Measurements from ENCODE around the gene LIF. TPM values are rescaled to one million over a fixed set of nuclear protein-coding genes. Genes with fewer than 3 reads are reported as not detected.

LIF gene
- total RNA-seq, 2 experiments from 2014 or later = 160 to 161 TPM

- intact Hi-C loops (cut with micrococcal nuclease) = no loop called here
- TF ChIP-seq CTCF (IDR thresholded peaks at IDR 0.05) = no peak
- Mint-ChIP-seq H3K4me3 (no peak overlapping the region), H3K4me1 (ENCODE audit: low read depth) (peaks cover 22% of the 10 kb centered on the region), H3K9me3 (no peaks in the 10 kb centered on the region), H3K27ac (no peak overlapping the region), H3K36me3 (ENCODE audit: low read depth) (no peaks in the 10 kb centered on the region), H3K27me3 (no peaks in the 10 kb centered on the region)
- ATAC-seq (no peak), DNase-seq (no peak)
- POLR2A ChIA-PET = no interaction called here
- CTCF ChIA-PET = no interaction called here
These were observed 16.2 kb downstream of the LIF start for GRCh38 chr22:30230330-30230729.

- H3K27me3 Mint-ChIP-seq = no peaks in the 10 kb centered on the region
- H3K9me3 Mint-ChIP-seq = no peaks in the 10 kb centered on the region
- H3K4me3 Mint-ChIP-seq = no peak overlapping the region
- H3K27ac Mint-ChIP-seq = no peak overlapping the region
- no peaks in the 10 kb centered on the region for H3K36me3 Mint-ChIP-seq (ENCODE audit: low read depth)
- DNase-seq (no peak), ATAC-seq (no peak)
- ChIA-PET CTCF (interaction anchor here (0.8 to 1.1 kb wide), 2 partner anchors 50 to 140 kb away, joined by 3 read pairs; no protein-coding TSS in a partner anchor), POLR2A (no interaction called here)
- intact Hi-C loops (cut with micrococcal nuclease) = no loop called here
- peaks cover 30% of the 10 kb centered on the region for H3K4me1 Mint-ChIP-seq (ENCODE audit: low read depth)
- no peak for TF ChIP-seq CTCF (IDR thresholded peaks at IDR 0.05)
These were observed 17.8 kb downstream of the LIF start for GRCh38 chr22:30228509-30229359.

- no peak for TF ChIP-seq CTCF (IDR thresholded peaks at IDR 0.05)
- POLR2A ChIA-PET = interaction anchor here (1.1 to 2.6 kb wide), 3 partner anchors 9 to 23 kb away, joined by 4 to 10 read pairs (median 4); no protein-coding TSS in a partner anchor
- Mint-ChIP-seq H3K4me1 (ENCODE audit: low read depth) (peaks cover 39% of the 10 kb centered on the region), H3K27me3 (no peaks in the 10 kb centered on the region), H3K36me3 (ENCODE audit: low read depth) (no peaks in the 10 kb centered on the region), H3K9me3 (no peaks in the 10 kb centered on the region), H3K4me3 (no peak overlapping the region), H3K27ac (no peak overlapping the region)
- no peak for ATAC-seq
- peak; percentile 36 for DNase-seq
- CTCF ChIA-PET = interaction anchor here (1.1 to 1.2 kb wide), 2 partner anchors 28 to 139 kb away, joined by 3 to 4 read pairs; no protein-coding TSS in a partner anchor
- intact Hi-C loops (cut with micrococcal nuclease) = no loop called here
These were observed 18.9 kb downstream of the LIF start for GRCh38 chr22:30227438-30228228.

GRCh38 chr22:30226192-30226832, 20.2 kb downstream of the LIF start:
- ATAC-seq (no peak), DNase-seq (no peak)
- no peaks in the 10 kb centered on the region for H3K36me3 Mint-ChIP-seq (ENCODE audit: low read depth)
- H3K27me3 Mint-ChIP-seq = no peaks in the 10 kb centered on the region
- TF ChIP-seq CTCF (IDR thresholded peaks at IDR 0.05) = no peak
- H3K4me3 Mint-ChIP-seq = no peak overlapping the region
- CTCF ChIA-PET = interaction anchor here (1.2 kb wide), 1 partner anchor 29 kb away, joined by 4 read pairs; no protein-coding TSS in a partner anchor
- peak overlapping the region; percentile 25 for H3K27ac Mint-ChIP-seq
- H3K4me1 Mint-ChIP-seq (ENCODE audit: low read depth) = peaks cover 52% of the 10 kb centered on the region
- intact Hi-C loops (cut with micrococcal nuclease) = no loop called here
- POLR2A ChIA-PET = interaction anchor here (1.0 to 2.6 kb wide), 4 partner anchors 11 to 96 kb away, joined by 3 to 10 read pairs (median 4); no protein-coding TSS in a partner anchor
- no peaks in the 10 kb centered on the region for H3K9me3 Mint-ChIP-seq
